DOHH2 (cell line): ENCODE data around the gene SMURF1.

Source experiments
- H3F3A ChIP-seq: fragments of 200-600 bp; sonication (generic), shearing (Covaris generic); 2 replicates; pipeline ENCODE4 v1.6.0; 2016; ENCODE audit warnings: antibody characterized with exemption, mild to moderate bottlenecking; ENCODE audit not compliant: control insufficient read depth, insufficient read depth
- H3K27ac ChIP-seq: fragments of 200-600 bp; sonication (generic); 2 replicates; pipeline ENCODE4 v1.5.1; 2014; ENCODE audit warnings: low read depth, mild to moderate bottlenecking, low read length, moderate library complexity
- H3K27me3 ChIP-seq: fragments of 200-600 bp; sonication (generic); 2 replicates; pipeline ENCODE4 v1.6.1; 2014; ENCODE audit warnings: mild to moderate bottlenecking, low read length, mixed read lengths; ENCODE audit not compliant: control insufficient read depth
- H3K36me3 ChIP-seq: fragments of 200-600 bp; sonication (generic); 2 replicates; pipeline ENCODE4 v1.6.1; 2014; ENCODE audit warnings: mild to moderate bottlenecking, low read length, moderate library complexity, mixed read lengths; ENCODE audit not compliant: control insufficient read depth
- H3K4me1 ChIP-seq: fragments of 200-600 bp; sonication (generic); 2 replicates; pipeline ENCODE4 v1.6.1; 2014; ENCODE audit warnings: mild to moderate bottlenecking, low read length, mixed read lengths; ENCODE audit not compliant: control insufficient read depth
- H3K4me2 ChIP-seq: fragments of 200-600 bp; sonication (generic); 2 replicates; pipeline ENCODE4 v1.6.0; 2014; ENCODE audit warnings: mild to moderate bottlenecking, low read length, moderate library complexity
- H3K4me3 ChIP-seq: fragments of 200-600 bp; sonication (generic); 2 replicates; pipeline ENCODE4 v1.5.1; 2014; ENCODE audit warnings: mild to moderate bottlenecking, low read length, mixed read lengths
- H3K79me2 ChIP-seq: fragments of 200-600 bp; sonication (generic); 2 replicates; pipeline ENCODE4 v1.6.1; 2014; ENCODE audit warnings: mild to moderate bottlenecking, low read length, mixed read lengths; ENCODE audit not compliant: control insufficient read depth
- H3K9me2 ChIP-seq: fragments of 200-600 bp; sonication (generic); replicated peaks from 2 replicates; pipeline ENCODE4 v1.6.1; 2014; ENCODE audit warnings: mild to moderate bottlenecking, low read length, mixed read lengths; ENCODE audit not compliant: control insufficient read depth
- H3K9me3 ChIP-seq: fragments of 200-600 bp; sonication (generic); 2 replicates; pipeline ENCODE4 v1.6.1; 2014; ENCODE audit warnings: antibody characterized with exemption, low read length, mixed read lengths; ENCODE audit not compliant: control insufficient read depth, insufficient read depth
- H4K20me1 ChIP-seq: fragments of 200-600 bp; sonication (generic); 2 replicates; pipeline ENCODE4 v1.6.0; 2014; ENCODE audit warnings: low read depth, mild to moderate bottlenecking, antibody characterized with exemption, low read length, moderate library complexity; ENCODE audit not compliant: control insufficient read depth, insufficient read depth
- CTCF ChIP-seq: fragments of 200-600 bp; sonication (generic); IDR thresholded peaks from one replicate; pipeline ENCODE4 v1.5.1; 2014; ENCODE audit warnings: antibody characterized with exemption, mild to moderate bottlenecking, low read depth, low read length; ENCODE audit not compliant: poor library complexity, severe bottlenecking
- EZH2phosphoT487 ChIP-seq: fragments of 200-600 bp; sonication (generic); IDR thresholded peaks from 2 replicates; pipeline ENCODE4 v1.6.1; 2017; ENCODE audit warnings: borderline replicate concordance, mild to moderate bottlenecking, antibody characterized with exemption, low read length, moderate library complexity, mixed read lengths

The SMURF1 gene

DNA sequence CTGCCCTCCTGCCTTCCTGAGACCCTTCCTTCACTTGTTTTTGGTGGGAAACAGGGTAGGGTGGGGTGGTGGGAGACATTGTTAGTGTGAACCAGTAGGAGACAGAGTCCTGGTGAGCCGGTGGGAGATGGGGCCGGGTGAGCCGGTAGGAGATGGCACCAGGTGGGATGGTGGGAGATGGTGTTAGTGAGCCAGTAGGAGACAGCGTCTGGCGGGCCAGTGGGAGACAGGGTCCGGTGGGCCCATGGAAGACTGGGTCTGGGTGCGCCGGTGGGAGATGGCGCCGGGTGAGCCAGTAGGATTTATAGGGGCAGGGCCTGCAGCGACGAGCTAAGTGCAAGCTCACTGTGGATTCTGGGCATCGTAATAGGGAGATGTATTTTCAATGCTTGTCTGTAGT is 148.8 kb downstream of the SMURF1 start:
- Histone ChIP-seq H4K20me1 (no peaks in the 10 kb centered on the region; the same call in 1 of the 2 replicates), H3K4me1 (no peaks in the 10 kb centered on the region), H3F3A (no peaks in the 10 kb centered on the region), H3K9me3 (no peaks in the 10 kb centered on the region), H3K4me3 (no peak overlapping the region), H3K9me2 (no peaks in the 10 kb centered on the region), H3K27ac (no peak overlapping the region), H3K27me3 (no peaks in the 10 kb centered on the region), H3K79me2 (no peaks in the 10 kb centered on the region), H3K4me2 (no peak overlapping the region), H3K36me3 (peaks cover 83% of the 10 kb centered on the region)
- TF ChIP-seq CTCF (no peak), EZH2phosphoT487 (no peak)

DNA sequence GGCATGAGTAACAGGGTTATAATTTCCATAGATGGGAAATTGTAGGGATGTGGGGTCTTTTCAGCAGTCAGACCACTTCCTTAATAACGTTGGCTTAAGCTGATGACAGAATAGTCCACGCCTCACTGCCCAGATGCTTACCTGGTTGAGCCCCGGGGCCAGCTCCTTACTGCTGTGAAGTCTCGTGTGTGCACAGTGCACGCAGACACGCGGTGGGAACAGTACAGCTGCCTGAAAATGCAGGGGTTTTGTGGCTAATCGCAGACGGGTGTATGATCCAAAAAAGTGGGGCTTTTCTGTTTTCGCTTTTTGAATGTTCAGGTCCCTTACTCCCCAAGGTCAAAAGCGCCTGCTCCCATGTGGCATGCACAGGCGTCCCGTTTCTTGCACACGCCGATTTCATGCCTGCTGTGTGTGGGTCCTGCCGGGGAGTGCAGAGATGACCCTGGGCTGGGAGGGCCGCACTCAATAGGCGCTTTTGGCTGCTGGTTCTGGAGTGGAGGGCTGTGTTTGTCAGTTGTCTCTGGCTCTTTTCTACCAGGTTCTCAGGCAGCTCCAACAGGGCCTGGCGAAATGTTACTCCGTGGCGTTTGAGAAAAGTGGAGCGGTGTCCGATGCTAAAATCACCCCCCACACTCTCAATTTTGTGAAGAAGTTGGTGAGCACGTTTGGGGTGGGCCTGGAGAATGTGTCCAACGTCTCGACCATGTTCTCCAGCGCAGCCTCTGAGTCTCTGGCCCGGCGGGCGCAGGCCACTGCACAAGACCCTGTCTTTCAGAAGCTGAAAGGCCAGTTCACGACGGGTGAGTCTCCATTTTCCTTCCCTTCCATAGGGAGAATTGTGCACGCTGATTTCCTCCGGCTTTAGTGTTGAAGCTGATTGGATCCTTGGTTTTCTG is 149.6 kb downstream of the SMURF1 start:
- H3K36me3 ChIP-seq, result peaks cover 84% of the 10 kb centered on the region
- H3K4me3 ChIP-seq, result no peak overlapping the region
- no peaks in the 10 kb centered on the region for H3K9me3 ChIP-seq
- H3K4me2 ChIP-seq, result no peak overlapping the region
- H3K27ac ChIP-seq, result no peak overlapping the region
- no peaks in the 10 kb centered on the region for H3K79me2 ChIP-seq
- no peaks in the 10 kb centered on the region for H3K9me2 ChIP-seq
- TF ChIP-seq EZH2phosphoT487, result no peak
- TF ChIP-seq CTCF, result no peak
- H3K4me1 ChIP-seq, result no peaks in the 10 kb centered on the region
- no peaks in the 10 kb centered on the region for H3F3A ChIP-seq
- no peaks in the 10 kb centered on the region; the same call in 1 of the 2 replicates for H4K20me1 ChIP-seq
- no peaks in the 10 kb centered on the region for H3K27me3 ChIP-seq

DNA sequence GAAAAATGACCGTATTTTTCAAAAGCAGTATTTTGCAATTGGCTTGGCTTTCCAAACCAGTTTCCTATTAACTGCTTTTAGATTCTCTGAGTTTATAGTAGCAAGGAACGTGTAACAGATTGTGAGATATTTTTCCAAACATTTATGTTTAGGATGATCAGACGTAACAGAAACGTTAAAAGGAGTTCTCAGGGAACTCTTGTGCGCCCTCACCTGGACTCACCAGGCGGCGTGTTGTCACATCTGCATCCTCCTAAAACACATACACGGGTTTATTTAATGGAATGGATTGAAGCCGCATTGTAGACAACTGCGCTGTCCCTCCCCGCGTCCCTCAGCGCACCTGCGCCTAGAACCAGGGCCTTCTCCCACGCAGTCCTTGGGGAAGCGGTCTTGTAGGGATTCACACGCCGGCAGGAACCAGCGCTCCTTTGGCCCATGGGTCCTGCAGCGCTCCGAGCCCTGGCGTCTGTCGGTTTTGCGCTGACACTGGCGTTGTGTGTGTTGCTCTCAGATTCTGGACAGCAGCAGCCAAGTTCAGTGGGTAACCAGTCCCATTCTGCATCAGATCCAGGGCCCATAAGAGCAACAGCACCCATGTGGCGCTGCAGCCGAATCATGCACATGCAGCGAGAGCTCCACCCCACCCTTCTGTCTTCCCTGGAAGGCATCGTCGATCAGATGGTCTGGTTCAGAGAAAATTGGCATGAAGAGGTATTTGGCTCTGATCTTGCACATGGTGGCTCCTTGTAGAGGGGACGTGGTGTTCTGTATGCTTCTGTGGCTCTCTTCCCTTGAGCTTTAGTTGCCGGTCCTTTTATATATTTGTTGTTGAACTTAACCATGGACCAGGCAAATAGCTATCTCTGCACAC is 150.6 kb downstream of the SMURF1 start:
- no peaks in the 10 kb centered on the region for H3F3A ChIP-seq
- H4K20me1 ChIP-seq, result no peaks in the 10 kb centered on the region; the same call in 1 of the 2 replicates
- H3K36me3 ChIP-seq, result peaks cover 84% of the 10 kb centered on the region
- no peak for TF ChIP-seq EZH2phosphoT487
- TF ChIP-seq CTCF, result peak; percentile 53
- no peaks in the 10 kb centered on the region for H3K9me2 ChIP-seq
- no peak overlapping the region for H3K4me2 ChIP-seq
- H3K9me3 ChIP-seq, result no peaks in the 10 kb centered on the region
- no peak overlapping the region for H3K4me3 ChIP-seq
- no peaks in the 10 kb centered on the region for H3K4me1 ChIP-seq
- no peaks in the 10 kb centered on the region for H3K27me3 ChIP-seq
- H3K79me2 ChIP-seq, result no peaks in the 10 kb centered on the region
- no peak overlapping the region for H3K27ac ChIP-seq
